OCI-LY7 (cell line): Measurements from ENCODE around the gene CNTNAP4.

Experiments
- EZH2phosphoT487 ChIP-seq: fragments of 200-600 bp; sonication (generic); IDR thresholded peaks from 2 replicates; pipeline ENCODE4 v1.6.1; 2018; ENCODE audit warnings: low read depth, borderline replicate concordance, mild to moderate bottlenecking, mixed run types, antibody characterized with exemption, low read length, moderate library complexity, mixed read lengths
- TF ChIP-seq, protein P1 (sequence below): fragments of 200-600 bp; sonication (generic); conservative IDR thresholded peaks from 2 replicates; pipeline ENCODE4 v1.5.1; 2014; ENCODE audit warnings: mild to moderate bottlenecking, antibody characterized with exemption, low read length, moderate library complexity, mixed read lengths

DNA sequence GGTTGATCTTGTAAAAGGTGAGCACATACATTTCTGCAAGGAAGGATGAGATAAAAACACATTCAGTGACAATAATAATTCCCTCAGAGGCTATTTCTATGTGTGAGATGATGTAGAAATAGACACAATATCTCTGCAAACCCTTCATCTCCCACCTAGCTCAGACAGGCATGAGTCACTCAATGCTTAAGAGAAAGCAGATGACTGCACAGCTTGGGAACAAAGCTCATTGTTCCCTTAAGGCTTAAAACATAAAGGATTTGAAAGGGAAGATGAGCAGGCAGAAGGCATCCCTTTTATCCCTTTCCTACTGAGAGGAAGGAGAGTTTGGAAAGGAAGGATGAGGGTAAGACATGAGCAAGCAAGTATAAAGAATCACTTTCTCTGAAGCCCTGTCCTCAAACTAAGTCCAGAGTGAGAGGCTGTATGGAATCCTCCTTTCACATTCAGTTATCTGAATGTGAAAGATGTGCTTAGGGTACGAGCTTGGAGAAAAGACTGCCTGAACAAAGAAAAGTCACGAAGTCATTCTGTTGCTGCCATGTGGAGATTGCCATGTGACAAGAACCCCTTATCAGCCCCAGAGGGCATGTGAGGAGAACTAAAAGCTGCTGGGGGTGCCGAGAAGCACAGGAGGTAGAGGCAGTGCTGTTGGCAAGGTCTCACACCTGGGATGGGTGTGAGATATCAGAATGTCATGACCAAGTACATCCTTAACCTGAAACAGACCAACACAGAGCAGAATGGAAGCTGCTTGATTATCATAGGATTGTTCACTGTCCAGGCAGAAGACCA lies 58.2 kb downstream of the CNTNAP4 start:
- TF ChIP-seq, protein P1, sequence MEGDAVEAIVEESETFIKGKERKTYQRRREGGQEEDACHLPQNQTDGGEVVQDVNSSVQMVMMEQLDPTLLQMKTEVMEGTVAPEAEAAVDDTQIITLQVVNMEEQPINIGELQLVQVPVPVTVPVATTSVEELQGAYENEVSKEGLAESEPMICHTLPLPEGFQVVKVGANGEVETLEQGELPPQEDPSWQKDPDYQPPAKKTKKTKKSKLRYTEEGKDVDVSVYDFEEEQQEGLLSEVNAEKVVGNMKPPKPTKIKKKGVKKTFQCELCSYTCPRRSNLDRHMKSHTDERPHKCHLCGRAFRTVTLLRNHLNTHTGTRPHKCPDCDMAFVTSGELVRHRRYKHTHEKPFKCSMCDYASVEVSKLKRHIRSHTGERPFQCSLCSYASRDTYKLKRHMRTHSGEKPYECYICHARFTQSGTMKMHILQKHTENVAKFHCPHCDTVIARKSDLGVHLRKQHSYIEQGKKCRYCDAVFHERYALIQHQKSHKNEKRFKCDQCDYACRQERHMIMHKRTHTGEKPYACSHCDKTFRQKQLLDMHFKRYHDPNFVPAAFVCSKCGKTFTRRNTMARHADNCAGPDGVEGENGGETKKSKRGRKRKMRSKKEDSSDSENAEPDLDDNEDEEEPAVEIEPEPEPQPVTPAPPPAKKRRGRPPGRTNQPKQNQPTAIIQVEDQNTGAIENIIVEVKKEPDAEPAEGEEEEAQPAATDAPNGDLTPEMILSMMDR = no peak
- no peak for TF ChIP-seq EZH2phosphoT487
